HepG2 (cell line): ENCODE measurements around the gene BMP6. TPM values are rescaled to one million over a fixed set of nuclear protein-coding genes. Genes with fewer than 3 reads are reported as not detected.
A peak's percentile ranks its signal among the peaks of the same experiment; 100 is the strongest.

Source experiments
- ATAC-seq: fragments of 200-7000 bp; cut with Tn5 transposase; 3 replicates; pipeline ENCODE4 v1.9.1; 2020; ENCODE audit warnings: mild to moderate bottlenecking, moderate library complexity
- BruUV-seq: library from RNA; stranded (reverse); fragments of 400-500 nt; replicated peaks from 2 replicates; lab custom pipeline; 2021; lab: Mats Ljungman, UMichigan
- CTCF ChIA-PET: fragments of 300-600 bp; formaldehyde crosslinking; extraction: SDS; loops from one replicate; lab custom pipeline; 2021; ENCODE audit warnings: low total read pairs, inconsistent platforms, low intra/inter-chr PET ratio; lab: Yijun Ruan, JAX
- POLR2A ChIA-PET: fragments of 350-600 bp; sonication (Branson Sonifier 250); formaldehyde crosslinking; loops from one replicate; lab custom pipeline; 2020; ENCODE audit warnings: antibody characterized with exemption, inconsistent platforms; lab: Yijun Ruan, JAX
- DNase-seq: peaks from one replicate; pipeline ENCODE4 v3.0.0-alpha.2; 2015; ENCODE audit warnings: low spot score
- FAIRE-seq: peaks from 3 replicates; lab custom pipeline; 2011; peaks lifted over from hg19 to GRCh38; lab: Jason Lieb, UNC
- H2AFZ ChIP-seq: one replicate; pipeline ENCODE4 v1.6.1; 2011; ENCODE audit warnings: low read length, inconsistent platforms
- H3K27ac ChIP-seq: fragments of 300-600 bp; 3 replicates; pipeline ENCODE4 v1.8.0; 2011; ENCODE audit warnings: mixed run types, mild to moderate bottlenecking, mixed read lengths, low read length, inconsistent platforms; ENCODE audit not compliant: insufficient read depth; ENCODE audit errors: extremely low read length
- H3K27me3 ChIP-seq, 2 experiments: fragments of 200-600 bp in 1 of 2; 2 replicates in 1 of 2; 3 replicates in 1 of 2; pipeline versions ENCODE4 v1.6.0 to v1.8.0; 2011; ENCODE audit warnings: low read length in 2 of 2, mild to moderate bottlenecking in 2 of 2, moderate library complexity in 2 of 2, inconsistent platforms in 1 of 2; ENCODE audit not compliant: insufficient read depth in 2 of 2, control insufficient read depth in 1 of 2
- H3K36me3 ChIP-seq, 2 experiments: fragments of 200-600 bp in 1 of 2; replicated peaks in 1 of 2; 2 replicates in 1 of 2; 3 replicates in 1 of 2; pipeline versions ENCODE4 v1.5.1 to v1.8.0; 2011; ENCODE audit warnings: low read length in 2 of 2, inconsistent platforms in 1 of 2; ENCODE audit not compliant: insufficient read depth in 2 of 2, control insufficient read depth in 1 of 2
- H3K4me1 ChIP-seq: 2 replicates; pipeline ENCODE4 v1.5.1; 2012; ENCODE audit warnings: low read length, inconsistent platforms; ENCODE audit not compliant: insufficient read depth
- H3K4me2 ChIP-seq: 2 replicates; pipeline ENCODE4 v1.6.0; 2011; ENCODE audit warnings: low read depth, low read length, inconsistent platforms
- H3K4me3 ChIP-seq, 3 experiments: fragments of 200-600 bp in 1 of 3; sonication (generic), shearing (Covaris generic) in 1 of 3; replicated peaks in 1 of 3; 2 replicates each; pipeline ENCODE4 v1.5.1; 2011 to 2016; ENCODE audit warnings: low read length in 3 of 3, inconsistent platforms in 2 of 3, low read depth in 2 of 3, mild to moderate bottlenecking in 2 of 3, control low read depth in 1 of 3, mixed read lengths in 1 of 3; ENCODE audit not compliant: insufficient read depth in 1 of 3
- H3K79me2 ChIP-seq: one replicate; pipeline ENCODE4 v1.6.1; 2011; ENCODE audit warnings: low read length, inconsistent platforms; ENCODE audit not compliant: insufficient read depth
- H3K9ac ChIP-seq: 2 replicates; pipeline ENCODE4 v1.6.0; 2011; ENCODE audit warnings: mild to moderate bottlenecking, low read depth, low read length, inconsistent platforms; ENCODE audit not compliant: insufficient read depth
- H3K9me3 ChIP-seq: 2 replicates; pipeline ENCODE4 v1.5.1; 2012; ENCODE audit warnings: mild to moderate bottlenecking, low read length
- H4K20me1 ChIP-seq: 2 replicates; pipeline ENCODE4 v1.6.0; 2011; ENCODE audit warnings: inconsistent platforms, mild to moderate bottlenecking, low read length, moderate library complexity; ENCODE audit not compliant: insufficient read depth
- HIVEP1 ChIP-seq: sonication (generic); formaldehyde crosslinking; IDR thresholded peaks from 2 replicates; pipeline ENCODE4 v1.4.0; 2020; ENCODE audit warnings: mild to moderate bottlenecking, missing genetic modification reagents
- RFX5 ChIP-seq: IDR thresholded peaks from 2 replicates; pipeline ENCODE4 v1.6.1; 2011; ENCODE audit warnings: low read depth, low read length, improper control_type of control experiment
- RNF219 ChIP-seq: sonication (generic); formaldehyde crosslinking; IDR thresholded peaks from 2 replicates; pipeline ENCODE4 v1.5.0; 2020; ENCODE audit warnings: mild to moderate bottlenecking, missing genetic modification reagents
- ZBTB7A ChIP-seq: sonication (generic); formaldehyde crosslinking; IDR thresholded peaks from 2 replicates; pipeline ENCODE4 v1.8.0; 2022; ENCODE audit warnings: mild to moderate bottlenecking, missing genetic modification reagents
- ZNF256 ChIP-seq: sonication (generic); formaldehyde crosslinking; conservative IDR thresholded peaks from 2 replicates; pipeline ENCODE4 v1.4.0; 2020; ENCODE audit warnings: missing genetic modification reagents
- WGBS: methylation state at CpG from one replicate; pipeline ENCODE4 v1.1.6; 2017; ENCODE audit warnings: low lambda C conversion rate; 5-methylcytosine and 5-hydroxymethylcytosine counted together
- in situ Hi-C: cut with HindIII; loops from 2 replicates; pipeline ENCODE4 v1.10.0; 2017; ENCODE audit warnings: low pct_unique_long_range_greater_than_20kb; ENCODE audit not compliant: extremely low pct_ligation_motif_present
- intact Hi-C: fragments of 100-400 bp; cut with micrococcal nuclease; formaldehyde crosslinking; loops from one replicate; pipeline ENCODE4 v1.10.0; 2022; ENCODE audit not compliant: unreplicated experiment
- polyA plus RNA-seq, 8 experiments: library from polyadenylated mRNA; depleted of rRNA in 3 of 8; stranded (reverse) in 7 of 8; unstranded in 1 of 8; fragments of >200 nt; fragmentation: Illumina TruSeq in 4 of 8; extraction: Trizol in 4 of 8; gene quantifications; 2 replicates each; pipeline versions ENCODE4 v1.2.1 to v1.2.3, GENCODE V29; 2011 to 2016; ENCODE audit warnings: low read depth in 4 of 8, missing spikeins in 1 of 8, mixed read lengths in 1 of 8; ENCODE audit not compliant: insufficient read depth in 1 of 8
- total RNA-seq, 5 experiments: library from RNA; depleted of rRNA; stranded (reverse); fragments of >200 nt; fragmentation: Illumina TruSeq; extraction: Trizol; gene quantifications; 2 replicates each; pipeline ENCODE4 v1.2.3, GENCODE V29; 2016; ENCODE audit warnings: low read depth in 1 of 5

Gene BMP6
- total and polyA plus RNA-seq, 2 of the 13 experiments (the other 11 are each of a cell fraction or from before 2014, with no cell fraction given): 0.09 to 0.18 TPM

- H3K79me2 ChIP-seq: no peaks in the 10 kb centered on the region
- intact Hi-C loops: no loop called here
- no peak overlapping the region for H3K4me3 ChIP-seq
- TF ChIP-seq HIVEP1 (CRISPR knock-in tag) (no peak), RFX5 (no peak)
- TF ChIP-seq, all 625 proteins: peak for 0
- peaks cover 2 to 27% of the 10 kb centered on the region in 2 experiments; a peak in 3 of 5 replicates for H3K27me3 ChIP-seq
- H3K4me2 ChIP-seq: no peak overlapping the region
- BruUV-seq: no TSS peak
- no peak overlapping the region for H3K27ac ChIP-seq
- in situ Hi-C loops: no loop called here
- no peaks in the 10 kb centered on the region for H3K36me3 ChIP-seq
- ChIA-PET CTCF (no interaction called here), POLR2A (no interaction called here)
- H4K20me1 ChIP-seq: no peaks in the 10 kb centered on the region
- no peak overlapping the region for H2AFZ ChIP-seq
- WGBS: 7% methylated on average over 9 of the region's 9 CpGs
- no peaks in the 10 kb centered on the region for H3K9me3 ChIP-seq
- ATAC-seq: no peak
- no peak for DNase-seq
- 0 out of 2 replicates have a peak, but pooled peaks cover 5% of the 10 kb centered on the region for H3K4me1 ChIP-seq
- FAIRE-seq: no peak
- H3K9ac ChIP-seq: no peak overlapping the region
Measured at GRCh38 chr6:7832904-7833750, 107.2 kb downstream of the BMP6 start.

GRCh38 chr6:7833751-7834070 lies 107.8 kb downstream of the BMP6 start:
- H3K27me3 ChIP-seq: peaks cover 0 to 23% of the 10 kb centered on the region in 2 experiments; a peak in 3 of 5 replicates
- H3K9me3 ChIP-seq: no peaks in the 10 kb centered on the region
- H3K4me1 ChIP-seq: 0 out of 2 replicates have a peak, but pooled peaks cover 5% of the 10 kb centered on the region
- H3K79me2 ChIP-seq: no peaks in the 10 kb centered on the region
- H3K27ac ChIP-seq: no peak overlapping the region
- no peak overlapping the region for H3K4me2 ChIP-seq
- intact Hi-C loops (no loop called here), in situ Hi-C loops (no loop called here)
- DNase-seq: no peak
- WGBS: 0% methylated on average over 4 of the region's 4 CpGs
- no peak for FAIRE-seq
- H2AFZ ChIP-seq: no peak overlapping the region
- no peak overlapping the region for H3K4me3 ChIP-seq
- peak; percentile 33; the same call in 1 of the 3 replicates for ATAC-seq
- POLR2A ChIA-PET: no interaction called here
- TF ChIP-seq ZNF256: no peak
- TF ChIP-seq RNF219 (CRISPR knock-in tag): no peak
- TF ChIP-seq ZBTB7A (CRISPR knock-in tag): no peak
- TF ChIP-seq, all 625 proteins: peak for 0
- CTCF ChIA-PET: no interaction called here
- no TSS peak for BruUV-seq
- H4K20me1 ChIP-seq: no peaks in the 10 kb centered on the region
- H3K9ac ChIP-seq: no peak overlapping the region
- no peaks in the 10 kb centered on the region for H3K36me3 ChIP-seq
